SW 1271 (cell line): ENCODE measurements around the gene RAPGEF1.
"Not testable (repeated sequence)": the region's sequence is repeated elsewhere in the genome, so short reads cannot be mapped to it uniquely, and the experiment has no call there.

Experiments
- DNase-seq, 2 experiments: peaks; one replicate each; lab custom pipeline; 2025; lab: John Stamatoyannopoulos, UW

The RAPGEF1 gene

GRCh38 chr9:131727795-131728545 lies 11.9 kb downstream of the RAPGEF1 start:
- no peak for DNase-seq

GRCh38 chr9:131727184-131727759 lies 12.6 kb downstream of the RAPGEF1 start:
- no peak for DNase-seq

DNA sequence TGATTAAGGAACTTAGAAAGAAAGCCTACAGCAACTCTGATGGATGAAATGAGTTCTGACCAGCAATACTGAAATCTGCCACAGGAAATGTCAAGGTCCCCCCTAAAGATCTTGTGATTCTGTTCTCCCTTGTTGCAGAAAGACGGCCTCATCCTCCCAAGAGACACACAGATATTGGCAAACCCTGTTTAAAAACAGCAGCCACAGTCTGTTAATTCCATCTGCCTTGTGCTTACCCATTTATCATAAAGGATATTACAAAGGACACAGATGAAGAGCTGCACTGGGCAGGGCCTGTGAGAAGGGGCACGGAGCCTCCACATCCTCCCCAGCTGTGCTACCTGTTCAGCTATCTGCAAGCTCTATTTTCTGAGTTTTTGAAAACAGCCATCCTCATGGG lies 15.2 kb downstream of the RAPGEF1 start:
- DNase-seq, result no peak

GRCh38 chr9:131723632-131724031 lies 16.2 kb downstream of the RAPGEF1 start:
- DNase-seq, result no peak

DNA sequence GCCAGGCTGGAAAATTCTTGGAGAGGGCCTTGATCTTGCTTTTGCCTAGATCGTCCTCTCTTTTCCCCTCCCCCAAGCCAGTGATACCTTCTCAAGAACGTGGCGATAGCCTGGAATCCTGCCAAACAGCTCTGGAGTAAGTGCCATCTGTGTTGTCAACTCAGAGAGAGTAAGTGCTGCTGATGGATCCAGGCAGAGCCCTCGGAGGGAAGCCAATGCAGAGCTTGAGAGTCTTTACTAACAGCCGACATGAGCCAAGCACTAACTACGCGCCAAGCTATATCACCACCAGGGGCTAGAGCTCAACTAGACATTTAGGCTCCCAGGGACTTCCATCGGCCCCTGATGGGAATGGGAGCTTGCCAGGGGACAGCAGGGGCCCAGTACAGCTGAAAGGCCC lies 17.6 kb downstream of the RAPGEF1 start:
- no peak for DNase-seq

- DNase-seq, result no peak
Measured at GRCh38 chr9:131721076-131721475, 18.8 kb downstream of the RAPGEF1 start.

- no peak for DNase-seq
Measured at GRCh38 chr9:131720330-131720729, 19.5 kb downstream of the RAPGEF1 start.

DNA sequence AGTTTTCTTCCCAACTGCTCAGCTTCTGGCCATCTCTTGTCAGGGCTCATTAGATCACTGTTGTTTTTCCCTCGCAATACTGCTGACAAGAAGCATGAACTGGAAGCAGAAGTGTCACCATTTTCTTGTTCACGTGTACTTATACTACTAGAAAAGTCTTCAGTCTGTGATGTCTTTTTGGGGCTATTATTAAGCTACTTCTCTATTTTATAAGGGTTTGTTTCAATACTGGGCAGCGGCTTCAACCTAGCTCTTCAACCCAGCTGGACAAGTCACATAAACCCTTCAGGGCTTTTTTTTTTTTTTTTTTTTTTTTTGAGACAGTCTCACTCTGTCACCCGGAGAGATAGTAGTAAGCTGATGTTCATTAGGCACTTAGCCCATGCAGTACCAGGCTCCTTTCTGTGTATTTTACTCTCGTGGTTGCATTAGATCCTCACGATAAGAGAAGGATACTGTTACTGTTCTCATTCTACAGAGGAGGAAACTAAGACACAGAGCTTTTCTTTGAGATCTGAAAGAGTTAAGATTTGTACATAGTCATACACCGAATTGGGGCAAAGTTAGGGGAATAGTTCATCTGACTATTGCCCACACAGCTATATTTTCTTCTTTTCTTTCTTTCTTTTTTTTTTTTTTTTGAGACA lies 20.5 kb downstream of the RAPGEF1 start:
- DNase-seq, result no peak

DNA sequence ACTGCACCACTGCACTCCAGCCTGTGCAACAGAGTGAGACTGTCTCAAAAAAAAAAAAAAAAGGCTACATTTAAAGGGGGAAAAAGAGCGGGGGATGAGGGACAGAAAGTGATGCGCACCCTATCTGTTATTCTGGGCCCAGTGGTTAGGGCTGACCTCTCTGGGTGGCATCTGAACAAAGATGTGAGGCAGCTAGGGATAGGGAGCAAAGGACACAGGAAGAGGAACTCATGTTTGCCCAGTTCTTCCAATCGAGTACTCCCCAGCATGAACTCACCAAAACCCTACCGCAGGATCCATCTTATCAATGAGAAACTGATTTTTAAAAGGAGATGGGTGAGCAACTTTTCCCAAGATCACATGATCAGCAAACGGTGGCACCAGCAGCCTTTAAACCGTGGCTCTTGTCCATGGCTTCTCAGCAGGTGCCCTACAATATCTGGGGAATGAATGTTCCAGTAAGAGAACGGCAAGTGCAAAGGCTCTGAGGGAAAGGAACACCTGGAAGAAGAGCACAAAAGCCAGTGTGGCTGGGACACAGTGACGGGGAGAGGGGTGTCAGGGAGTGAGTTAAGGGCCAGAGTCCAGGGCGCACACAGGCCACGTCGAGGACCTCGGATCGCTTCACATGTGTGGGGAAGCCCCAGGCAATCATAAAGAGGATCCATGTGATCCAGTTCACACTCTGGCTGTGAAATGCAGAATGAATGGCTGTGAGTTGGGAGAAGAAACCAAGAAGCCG lies 22.0 kb downstream of the RAPGEF1 start:
- DNase-seq, result no peak

DNA sequence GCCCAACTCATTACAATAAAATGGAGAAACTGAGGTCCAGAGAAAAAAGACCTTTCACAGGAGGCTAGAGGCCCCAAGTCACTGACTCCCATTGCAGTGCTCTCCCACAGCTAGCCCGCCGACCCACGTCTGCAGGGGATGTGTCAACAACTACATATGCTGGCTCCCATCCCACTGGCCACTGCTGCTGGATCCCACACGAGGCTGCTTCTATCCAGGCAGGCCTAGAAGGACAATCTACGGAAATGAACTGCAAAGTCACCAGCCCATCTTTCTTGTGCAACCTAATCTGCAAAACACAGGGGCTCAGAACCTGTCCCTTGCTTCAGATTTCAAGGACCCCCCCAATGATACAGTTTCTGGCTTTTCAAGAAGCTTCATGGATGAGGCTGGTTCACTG lies 24.0 kb downstream of the RAPGEF1 start:
- DNase-seq, result no peak

- DNase-seq, result no peak
Measured at GRCh38 chr9:131714821-131715220, 25.1 kb downstream of the RAPGEF1 start.

- DNase-seq, result no peak
Measured at GRCh38 chr9:131714161-131714646, 25.7 kb downstream of the RAPGEF1 start.

DNA sequence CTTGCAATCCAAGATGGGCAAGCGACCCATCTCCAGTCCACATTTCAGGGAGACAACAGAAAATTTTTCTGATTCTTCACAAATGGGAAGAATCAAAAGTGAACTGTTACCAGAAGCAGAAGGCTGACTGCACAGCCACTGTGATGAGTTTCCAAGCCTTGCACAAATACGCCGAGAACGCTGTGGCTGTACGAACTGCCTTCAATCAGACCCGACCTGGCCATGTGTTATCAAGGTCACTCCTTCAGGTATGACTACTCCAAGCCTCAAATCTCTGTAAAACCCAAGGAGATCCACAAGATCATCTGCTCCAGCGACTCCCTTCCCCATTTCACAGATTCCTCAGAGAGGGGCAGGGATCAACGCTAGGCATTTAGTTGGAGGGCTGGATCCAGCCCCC lies 26.9 kb downstream of the RAPGEF1 start:
- no peak for DNase-seq

- DNase-seq, result no peak
Measured at GRCh38 chr9:131712151-131712716, 27.6 kb downstream of the RAPGEF1 start.

DNA sequence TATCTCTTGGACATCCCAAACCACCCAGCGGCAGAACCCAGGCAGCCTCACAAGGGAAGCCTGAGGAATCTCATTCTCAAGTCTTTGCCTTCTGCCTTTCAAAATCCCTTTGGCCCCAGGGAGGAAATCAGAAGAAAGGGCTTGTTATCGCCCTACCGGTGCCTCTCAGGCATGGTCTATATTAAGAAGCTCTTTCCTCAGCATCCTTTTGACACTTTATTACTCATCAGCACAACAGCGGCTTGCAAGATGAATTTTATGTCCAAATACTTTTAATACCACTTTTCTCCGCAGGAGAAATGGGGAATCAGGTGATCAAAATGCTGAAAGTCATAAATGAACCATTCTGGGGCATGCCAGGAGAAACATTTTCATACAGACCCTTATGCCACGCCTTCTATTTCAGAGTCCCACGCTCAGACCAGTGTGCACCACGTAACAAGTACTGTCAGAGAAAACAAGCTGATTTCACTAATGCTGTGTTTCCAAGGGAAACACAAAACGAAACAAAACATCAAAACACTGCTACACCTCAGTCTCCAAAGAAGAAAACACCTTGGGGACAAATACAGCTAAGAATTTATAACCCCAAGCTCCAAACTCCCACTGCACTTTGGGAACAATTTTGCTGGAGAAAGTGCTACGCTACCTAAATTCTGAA lies 30.0 kb downstream of the RAPGEF1 start:
- no peak for DNase-seq

- DNase-seq, result not testable (repeated sequence)
Measured at GRCh38 chr9:131709010-131709770, 30.7 kb downstream of the RAPGEF1 start.

GRCh38 chr9:131708226-131709002 lies 31.5 kb downstream of the RAPGEF1 start:
- DNase-seq, result no peak

- DNase-seq, result no peak
Measured at GRCh38 chr9:131707733-131708157, 32.1 kb downstream of the RAPGEF1 start.

DNA sequence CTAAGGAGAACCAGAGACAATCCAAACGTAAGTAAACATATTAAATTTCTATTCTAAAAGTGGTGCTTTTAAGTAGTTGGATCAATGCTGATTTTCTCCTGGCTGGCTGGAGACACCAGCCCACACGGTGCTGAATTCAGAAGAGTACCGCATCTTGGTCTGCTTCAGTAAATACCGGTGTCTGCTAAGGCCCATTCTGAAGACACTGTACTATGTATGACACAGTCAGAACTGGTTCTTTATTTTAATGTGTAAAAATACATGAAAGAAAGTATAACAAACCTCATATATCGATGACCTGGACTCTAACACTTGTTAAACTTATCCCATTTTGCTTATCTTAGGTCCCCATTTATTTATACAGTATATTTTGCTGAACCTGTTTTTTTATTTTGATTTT lies 32.8 kb downstream of the RAPGEF1 start:
- DNase-seq, result no peak

DNA sequence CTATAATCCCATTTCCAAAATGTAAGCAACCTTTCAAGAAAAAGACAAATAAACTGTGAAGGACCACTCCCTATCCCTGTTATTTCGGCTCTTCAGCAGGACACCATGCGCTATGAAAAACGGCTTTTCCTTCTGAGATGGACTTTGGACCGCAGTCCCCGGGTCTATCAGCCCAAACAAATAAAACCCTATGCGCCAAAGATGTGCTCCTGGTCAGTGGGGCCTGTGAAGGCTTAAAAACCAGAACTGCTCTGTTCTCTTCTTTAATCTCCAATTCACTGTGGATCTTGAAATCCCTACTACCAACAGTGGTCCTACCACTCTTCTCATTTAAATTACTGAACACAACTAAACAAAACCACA lies 33.3 kb downstream of the RAPGEF1 start:
- no peak for DNase-seq
